Amygdala (tissue), 56 donors: Measurements from ENCODE around the gene SERINC2.

Source experiments
- DNase-seq, 56 donors: peaks; one replicate each; lab custom pipeline; 2025; lab: John Stamatoyannopoulos, UW

The SERINC2 gene

GRCh38 chr1:31412732-31413404 lies at the start of gene SERINC2:
Gene SERINC2, plus strand, starts transcription at chr1:31413213. Its CDS starts 53 bp downstream, at chr1:31413266.
- DNase-seq = no peak

GRCh38 chr1:31364561-31365250 lies 48.3 kb upstream of the SERINC2 start:
- DNase-seq = no peak

GRCh38 chr1:31366796-31367195 lies 46.2 kb upstream of the SERINC2 start:
- DNase-seq = no peak

- DNase-seq = no peak
Observed at GRCh38 chr1:31368611-31369107, 44.4 kb upstream of the SERINC2 start.

GRCh38 chr1:31370021-31370420 lies 43.0 kb upstream of the SERINC2 start:
- no peak for DNase-seq

- DNase-seq = no peak
Observed at GRCh38 chr1:31370565-31370964, 42.4 kb upstream of the SERINC2 start.

- peak in 2 of 56 donors; percentile 10 to 22 for DNase-seq
Observed at GRCh38 chr1:31371121-31371959, 41.7 kb upstream of the SERINC2 start.

GRCh38 chr1:31372051-31372450 lies 41.0 kb upstream of the SERINC2 start:
- DNase-seq = no peak

- peak in 2 of 56 donors; percentile 48 to 59 for DNase-seq
Observed at GRCh38 chr1:31372751-31373055, 40.3 kb upstream of the SERINC2 start.

GRCh38 chr1:31373056-31373896 lies 39.7 kb upstream of the SERINC2 start, which contains the start of gene FABP3:
Gene FABP3, minus strand, starts transcription at chr1:31373076. Its CDS starts 62 bp downstream, at chr1:31373014.
- peak in 50 of 56 donors; percentile 21 to 88 (median 66) for DNase-seq

GRCh38 chr1:31373897-31374486 lies 39.0 kb upstream of the SERINC2 start:
- DNase-seq = peak in 1 of 56 donors; percentile 59

- DNase-seq = peak in 4 of 56 donors; percentile 15 to 27 (median 20)
Observed at GRCh38 chr1:31374511-31375196, 38.4 kb upstream of the SERINC2 start.

GRCh38 chr1:31376375-31377134 lies 36.5 kb upstream of the SERINC2 start:
- peak in 52 of 56 donors; percentile 28 to 95 (median 84) for DNase-seq

GRCh38 chr1:31377364-31377863 lies 35.6 kb upstream of the SERINC2 start:
- DNase-seq = no peak

- DNase-seq = no peak
Observed at GRCh38 chr1:31378001-31378400, 35.0 kb upstream of the SERINC2 start.

GRCh38 chr1:31380181-31380580 lies 32.8 kb upstream of the SERINC2 start:
- peak in 23 of 56 donors; percentile 9 to 67 (median 33) for DNase-seq

GRCh38 chr1:31381394-31382294 lies 31.4 kb upstream of the SERINC2 start:
- peak in 3 of 56 donors; percentile 15 to 34 (median 29) for DNase-seq
